Measurements from ENCODE around the gene OSBPL1A.

OSBPL1A gene

DNA sequence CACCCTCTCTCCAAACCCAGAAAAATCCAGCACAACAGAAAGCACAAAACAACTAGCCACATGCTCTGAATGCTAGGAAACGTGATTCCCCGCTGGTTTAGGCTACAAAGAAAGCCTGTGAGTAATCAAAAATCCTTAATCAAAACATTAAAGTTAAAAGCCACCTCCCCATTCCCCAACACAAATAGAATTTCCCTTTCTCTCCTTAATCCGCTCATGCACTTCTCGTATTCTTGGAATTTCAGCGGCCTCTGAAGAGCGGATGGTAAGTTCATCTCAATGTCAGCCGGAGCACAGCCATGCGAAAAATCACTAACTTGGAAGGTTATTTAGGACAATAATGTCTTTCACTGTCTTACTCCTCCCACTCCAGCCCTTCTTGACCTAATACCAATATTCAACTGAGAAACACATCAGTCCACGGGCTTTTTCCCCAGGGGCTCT is 126.7 kb downstream of the OSBPL1A start:
- Histone ChIP-seq H4K20me1 (ENCODE audit: low read depth, low read length) (no peaks in the 10 kb centered on the region), H3K27me3 (ENCODE audit: low read length) (no peaks in the 10 kb centered on the region), H3K27ac (ENCODE audit: low read depth, low read length) (no peak overlapping the region), H3K36me3 (ENCODE audit: low read length) (no peaks in the 10 kb centered on the region), H3K9me2 (replicated peaks; ENCODE audit: insufficient read depth, low read length) (no peaks in the 10 kb centered on the region), H3K4me2 (ENCODE audit: low read depth, low read length, poor library complexity, severe bottlenecking) (no peak overlapping the region), H3K9ac (ENCODE audit: low read length) (no peak overlapping the region), H3K9me3 (ENCODE audit: insufficient read depth, low read length) (no peaks in the 10 kb centered on the region), H3K79me2 (ENCODE audit: insufficient read depth, low read length) (no peaks in the 10 kb centered on the region), H3K4me3 (ENCODE audit: insufficient read depth, low read length, poor library complexity, severe bottlenecking) (no peak overlapping the region), H3F3A (ENCODE audit: insufficient read depth) (no peaks in the 10 kb centered on the region), H2AFZ (ENCODE audit: low read depth, low read length, severe bottlenecking) (no peak overlapping the region)
- TF ChIP-seq EZH2phosphoT487 (conservative IDR thresholded peaks at IDR 0.05; ENCODE audit: low read length): no peak
- TF ChIP-seq, protein P1, sequence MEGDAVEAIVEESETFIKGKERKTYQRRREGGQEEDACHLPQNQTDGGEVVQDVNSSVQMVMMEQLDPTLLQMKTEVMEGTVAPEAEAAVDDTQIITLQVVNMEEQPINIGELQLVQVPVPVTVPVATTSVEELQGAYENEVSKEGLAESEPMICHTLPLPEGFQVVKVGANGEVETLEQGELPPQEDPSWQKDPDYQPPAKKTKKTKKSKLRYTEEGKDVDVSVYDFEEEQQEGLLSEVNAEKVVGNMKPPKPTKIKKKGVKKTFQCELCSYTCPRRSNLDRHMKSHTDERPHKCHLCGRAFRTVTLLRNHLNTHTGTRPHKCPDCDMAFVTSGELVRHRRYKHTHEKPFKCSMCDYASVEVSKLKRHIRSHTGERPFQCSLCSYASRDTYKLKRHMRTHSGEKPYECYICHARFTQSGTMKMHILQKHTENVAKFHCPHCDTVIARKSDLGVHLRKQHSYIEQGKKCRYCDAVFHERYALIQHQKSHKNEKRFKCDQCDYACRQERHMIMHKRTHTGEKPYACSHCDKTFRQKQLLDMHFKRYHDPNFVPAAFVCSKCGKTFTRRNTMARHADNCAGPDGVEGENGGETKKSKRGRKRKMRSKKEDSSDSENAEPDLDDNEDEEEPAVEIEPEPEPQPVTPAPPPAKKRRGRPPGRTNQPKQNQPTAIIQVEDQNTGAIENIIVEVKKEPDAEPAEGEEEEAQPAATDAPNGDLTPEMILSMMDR (IDR thresholded peaks at IDR 0.05; ENCODE audit: insufficient read depth, low read length, poor library complexity, severe bottlenecking): no peak

DNA sequence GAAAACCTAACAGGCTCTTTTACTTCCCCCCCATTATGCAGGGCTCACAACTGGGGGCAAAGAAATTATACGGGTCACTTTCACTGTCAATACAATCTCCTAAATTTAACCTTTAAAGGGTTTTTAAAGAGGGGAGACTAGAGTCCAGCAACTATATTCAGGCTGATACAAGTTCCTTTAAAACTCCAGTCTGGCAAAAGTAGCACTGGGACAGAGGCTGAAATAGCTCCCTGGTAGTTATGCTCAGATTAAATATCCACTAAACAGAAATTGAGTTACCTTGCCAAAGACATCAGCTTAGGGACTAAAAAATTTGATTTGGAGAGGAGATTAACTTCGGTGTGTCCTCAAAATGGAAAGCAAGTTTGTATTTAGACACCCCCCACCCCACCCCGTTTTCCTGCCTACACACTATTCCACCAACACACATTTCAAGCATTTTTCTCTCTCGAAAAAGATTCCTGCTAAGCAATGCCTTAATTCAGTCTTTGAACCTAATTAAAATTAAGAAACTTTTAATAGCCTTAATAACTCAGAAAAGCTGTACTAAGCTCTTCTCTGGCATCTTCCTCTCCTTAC is 127.2 kb downstream of the OSBPL1A start:
- no peak overlapping the region for H3K9ac ChIP-seq (ENCODE audit: low read length)
- no peaks in the 10 kb centered on the region for H3K36me3 ChIP-seq (ENCODE audit: low read length)
- no peaks in the 10 kb centered on the region for H3K79me2 ChIP-seq (ENCODE audit: insufficient read depth, low read length)
- H3F3A ChIP-seq (ENCODE audit: insufficient read depth): no peaks in the 10 kb centered on the region
- no peaks in the 10 kb centered on the region for H3K27me3 ChIP-seq (ENCODE audit: low read length)
- H3K4me2 ChIP-seq (ENCODE audit: low read depth, low read length, poor library complexity, severe bottlenecking): no peak overlapping the region
- no peak overlapping the region for H2AFZ ChIP-seq (ENCODE audit: low read depth, low read length, severe bottlenecking)
- no peaks in the 10 kb centered on the region for H4K20me1 ChIP-seq (ENCODE audit: low read depth, low read length)
- H3K4me3 ChIP-seq (ENCODE audit: insufficient read depth, low read length, poor library complexity, severe bottlenecking): no peak overlapping the region
- no peaks in the 10 kb centered on the region for H3K9me3 ChIP-seq (ENCODE audit: insufficient read depth, low read length)
- H3K9me2 ChIP-seq (replicated peaks; ENCODE audit: insufficient read depth, low read length): no peaks in the 10 kb centered on the region
- no peak overlapping the region for H3K27ac ChIP-seq (ENCODE audit: low read depth, low read length)
- TF ChIP-seq EZH2phosphoT487 (conservative IDR thresholded peaks at IDR 0.05; ENCODE audit: low read length): no peak
- TF ChIP-seq, protein P1 (IDR thresholded peaks at IDR 0.05; ENCODE audit: insufficient read depth, low read length, poor library complexity, severe bottlenecking): no peak

- no peaks in the 10 kb centered on the region for H3F3A ChIP-seq (ENCODE audit: insufficient read depth)
- H4K20me1 ChIP-seq (ENCODE audit: low read depth, low read length): no peaks in the 10 kb centered on the region
- H3K4me2 ChIP-seq (ENCODE audit: low read depth, low read length, poor library complexity, severe bottlenecking): no peak overlapping the region
- H3K36me3 ChIP-seq (ENCODE audit: low read length): no peaks in the 10 kb centered on the region
- TF ChIP-seq, protein P1 (IDR thresholded peaks at IDR 0.05; ENCODE audit: insufficient read depth, low read length, poor library complexity, severe bottlenecking): no peak
- no peak for TF ChIP-seq EZH2phosphoT487 (conservative IDR thresholded peaks at IDR 0.05; ENCODE audit: low read length)
- H2AFZ ChIP-seq (ENCODE audit: low read depth, low read length, severe bottlenecking): no peak overlapping the region
- no peak overlapping the region for H3K27ac ChIP-seq (ENCODE audit: low read depth, low read length)
- no peaks in the 10 kb centered on the region for H3K9me2 ChIP-seq (replicated peaks; ENCODE audit: insufficient read depth, low read length)
- H3K79me2 ChIP-seq (ENCODE audit: insufficient read depth, low read length): no peaks in the 10 kb centered on the region
- H3K4me3 ChIP-seq (ENCODE audit: insufficient read depth, low read length, poor library complexity, severe bottlenecking): no peak overlapping the region
- no peaks in the 10 kb centered on the region for H3K9me3 ChIP-seq (ENCODE audit: insufficient read depth, low read length)
- H3K9ac ChIP-seq (ENCODE audit: low read length): no peak overlapping the region
- no peaks in the 10 kb centered on the region for H3K27me3 ChIP-seq (ENCODE audit: low read length)
Measured at GRCh38 chr18:24268784-24269550, 128.7 kb downstream of the OSBPL1A start.

All from SU-DHL-6 (cell line).